LoVo (cell line): ENCODE results near the gene AKAP6.

Experiments used
- DNase-seq: peaks from one replicate; pipeline ENCODE4 v3.0.0-alpha.2; 2016; ENCODE audit warnings: low spot score

AKAP6 gene

DNA sequence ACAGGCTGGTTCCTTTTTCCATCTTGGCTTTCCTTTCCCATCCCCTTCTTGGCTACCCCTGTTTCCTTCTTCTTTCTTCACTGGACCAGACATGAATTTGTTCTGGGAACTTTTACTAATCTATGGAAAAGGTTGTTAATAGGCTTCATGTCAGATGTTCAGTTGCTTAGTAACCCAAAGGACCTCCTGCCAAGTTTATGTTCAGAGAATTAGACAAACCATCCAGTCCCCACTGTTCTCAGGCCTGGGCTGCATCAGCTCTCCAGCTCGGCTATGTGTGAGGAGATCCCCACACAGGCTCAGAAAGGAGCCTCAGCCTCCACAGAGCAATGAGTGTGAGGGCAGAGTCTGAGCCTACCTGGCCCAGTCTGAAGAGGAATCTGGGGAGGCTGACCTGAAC lies 78.0 kb downstream of the AKAP6 start:
- DNase-seq, result no peak

DNA sequence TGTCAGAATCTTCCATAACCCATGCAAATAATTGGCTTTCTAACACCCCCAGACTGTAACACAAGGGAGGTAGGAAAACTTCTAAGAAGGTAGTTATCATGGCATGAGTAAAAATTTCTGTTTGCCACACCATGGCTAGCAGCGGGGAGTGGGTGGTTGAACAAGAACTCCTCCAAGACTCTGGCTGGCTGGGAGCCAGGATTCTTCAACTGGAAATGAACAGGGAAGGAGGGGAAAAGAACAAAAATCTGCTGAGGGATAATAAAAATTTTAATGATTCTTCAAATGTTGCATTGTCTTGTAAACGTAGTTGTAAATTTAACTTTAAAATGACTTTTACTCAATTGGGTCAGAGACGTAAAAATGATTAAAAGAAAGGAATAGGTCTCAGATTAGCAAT lies 78.9 kb downstream of the AKAP6 start:
- no peak for DNase-seq

- DNase-seq, result no peak
Observed at GRCh38 chr14:32412103-32412502, 83.0 kb downstream of the AKAP6 start.

- DNase-seq, result no peak
Observed at GRCh38 chr14:32412532-32412931, 83.4 kb downstream of the AKAP6 start.

GRCh38 chr14:32413967-32414640 lies 85.0 kb downstream of the AKAP6 start:
- DNase-seq, result no peak

GRCh38 chr14:32414808-32415255 lies 85.7 kb downstream of the AKAP6 start:
- no peak for DNase-seq

DNA sequence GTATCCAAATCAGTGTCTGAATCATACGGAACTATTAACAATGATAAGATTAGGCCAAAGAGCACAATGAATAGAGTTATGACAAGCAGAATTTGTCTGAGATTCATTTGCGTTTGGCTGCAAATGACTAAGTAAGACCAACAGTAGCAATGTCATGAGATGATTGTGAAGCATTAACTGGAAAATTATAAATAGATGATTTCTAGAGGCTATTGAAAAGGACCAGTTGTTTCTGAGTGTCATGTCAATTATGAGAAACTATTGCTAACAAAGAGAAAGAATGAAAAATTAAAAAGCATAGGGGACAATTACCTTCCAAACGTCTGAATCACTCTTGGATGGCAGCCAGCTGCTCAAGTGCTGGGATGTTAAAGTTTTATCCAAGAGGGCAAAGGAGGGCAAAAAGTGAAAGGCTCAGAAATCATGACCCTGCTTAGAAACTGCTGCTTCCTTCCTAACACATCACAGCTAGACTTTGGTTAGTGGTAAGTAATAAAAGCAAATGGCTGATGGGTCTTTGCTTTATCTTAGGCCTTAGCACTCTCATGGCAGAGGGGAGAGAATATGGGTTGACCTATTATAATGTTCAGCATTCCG lies 89.0 kb downstream of the AKAP6 start:
- DNase-seq, result peak; percentile 83

GRCh38 chr14:32419429-32419828 lies 90.3 kb downstream of the AKAP6 start:
- no peak for DNase-seq

DNA sequence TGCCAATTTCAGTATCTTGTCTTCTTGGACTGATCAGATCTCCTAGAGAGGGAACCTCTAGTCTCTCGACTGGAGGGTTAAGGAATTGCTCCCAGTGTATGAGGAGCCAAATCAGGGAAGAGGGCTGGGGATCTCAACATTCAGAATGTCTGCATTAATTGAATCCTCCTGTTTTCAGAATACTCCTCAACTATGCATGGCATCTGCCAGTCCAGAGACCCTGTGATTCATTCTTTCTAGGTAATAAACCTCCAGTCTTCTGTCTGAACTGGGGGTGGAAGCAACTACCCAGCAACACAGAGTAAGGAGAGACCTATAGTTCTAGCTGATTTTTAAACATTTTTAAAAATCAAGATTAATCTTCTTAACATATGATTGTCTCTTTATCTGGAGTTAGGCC lies 92.7 kb downstream of the AKAP6 start:
- no peak for DNase-seq

- DNase-seq, result no peak
Observed at GRCh38 chr14:32422440-32422839, 93.3 kb downstream of the AKAP6 start.

DNA sequence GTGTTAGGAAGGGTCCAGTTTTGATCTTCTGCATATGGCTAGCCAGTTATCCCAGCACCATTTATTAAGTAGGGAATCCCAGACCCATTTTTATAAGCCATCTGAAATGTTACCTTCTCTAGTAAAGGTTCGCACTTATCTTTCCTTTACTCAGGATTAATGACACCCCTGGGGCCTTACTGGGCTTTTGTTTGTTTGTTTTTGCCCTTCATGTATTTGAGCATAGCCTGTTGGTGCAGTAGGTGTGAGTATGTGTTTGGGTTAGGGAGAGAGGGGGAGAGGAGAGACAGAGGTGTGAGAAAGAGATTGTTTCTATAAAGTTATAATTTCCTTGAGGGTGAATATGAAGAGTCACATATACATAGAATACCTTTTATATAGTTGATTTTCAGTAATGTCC lies 96.9 kb downstream of the AKAP6 start:
- DNase-seq, result no peak

DNA sequence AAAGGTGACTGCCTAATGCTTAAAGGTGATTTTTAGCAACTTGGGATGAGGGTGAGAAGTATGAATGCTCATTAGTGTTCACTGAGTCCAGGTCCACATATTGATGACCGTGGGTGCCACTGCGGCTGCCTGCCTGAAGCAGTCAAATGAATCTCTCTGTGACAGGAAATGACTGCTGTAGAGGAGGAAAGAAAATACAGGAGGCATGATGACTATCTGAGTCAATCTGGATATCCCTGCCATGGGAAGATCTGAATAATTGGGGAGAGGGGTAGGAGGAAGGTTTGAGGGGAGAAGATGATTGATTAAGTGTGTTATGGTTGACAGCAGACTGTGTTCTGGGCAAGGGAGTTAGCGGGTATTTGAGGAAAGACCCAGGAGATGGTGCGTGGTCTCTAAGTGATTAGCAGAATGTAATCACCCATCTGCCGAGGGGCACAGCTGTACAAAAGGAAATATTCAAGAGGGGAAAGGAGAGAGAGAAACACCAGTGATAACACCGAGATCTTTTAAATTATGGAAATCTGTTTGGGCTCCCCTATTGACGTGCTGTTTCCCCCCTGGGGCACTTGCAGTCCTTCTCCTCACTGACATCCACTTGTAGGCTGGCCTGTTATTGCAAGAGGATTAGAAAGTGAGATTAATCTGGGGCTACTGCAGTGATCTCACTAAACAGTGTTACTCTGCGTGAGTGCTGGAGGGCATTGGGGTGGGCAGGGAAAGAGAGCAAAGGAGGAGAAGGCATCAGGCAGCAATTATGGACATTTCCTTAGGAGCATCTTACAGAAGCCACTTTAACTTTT lies 97.7 kb downstream of the AKAP6 start:
- DNase-seq, result no peak

- no peak for DNase-seq
Observed at GRCh38 chr14:32427726-32428528, 98.8 kb downstream of the AKAP6 start.

- no peak for DNase-seq
Observed at GRCh38 chr14:32428875-32429274, 99.8 kb downstream of the AKAP6 start.

GRCh38 chr14:32430326-32430725 lies 101.2 kb downstream of the AKAP6 start:
- DNase-seq, result no peak

- no peak for DNase-seq
Observed at GRCh38 chr14:32432813-32433538, 103.9 kb downstream of the AKAP6 start.

DNA sequence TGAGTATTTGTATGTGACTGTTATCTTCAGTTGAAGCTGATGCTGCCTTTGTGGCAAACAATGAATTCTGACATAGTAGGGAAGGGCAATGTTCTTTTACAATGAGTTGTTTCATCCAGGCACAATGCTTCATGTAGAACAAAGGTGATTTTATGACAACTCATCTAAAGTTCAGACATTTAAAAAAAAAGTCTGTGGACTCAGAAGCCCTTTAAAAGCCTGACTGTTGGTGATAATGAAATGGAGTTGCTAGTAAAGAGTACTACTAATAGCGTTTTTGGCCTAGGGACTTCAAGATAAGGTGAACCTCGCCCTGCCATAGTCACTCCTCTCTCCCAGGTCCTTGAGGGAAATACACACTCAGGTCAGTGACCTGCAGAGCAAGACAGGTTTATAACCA lies 105.1 kb downstream of the AKAP6 start:
- peak; percentile 36 for DNase-seq

- no peak for DNase-seq
Observed at GRCh38 chr14:32434880-32435279, 105.8 kb downstream of the AKAP6 start.

DNA sequence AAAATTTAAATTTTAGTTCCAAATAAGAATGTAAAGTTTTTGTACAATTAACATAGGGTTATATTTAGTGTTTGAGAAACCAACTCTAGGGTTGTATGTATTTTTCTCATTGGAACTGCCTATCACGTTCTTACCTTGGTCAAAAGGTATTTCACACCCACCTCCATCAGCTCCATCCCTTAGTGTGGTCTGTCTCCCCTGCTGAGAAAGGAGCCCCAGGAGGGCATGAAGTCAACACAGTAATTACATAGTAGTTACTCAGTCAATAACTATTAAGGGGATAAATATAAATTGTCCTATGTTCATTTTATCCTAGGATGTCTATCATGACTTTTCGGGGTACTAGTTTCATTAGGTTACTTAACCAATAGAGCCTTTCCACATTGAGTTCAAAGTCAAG lies 106.3 kb downstream of the AKAP6 start:
- no peak for DNase-seq

GRCh38 chr14:32436993-32437392 lies 107.9 kb downstream of the AKAP6 start:
- DNase-seq, result no peak

DNA sequence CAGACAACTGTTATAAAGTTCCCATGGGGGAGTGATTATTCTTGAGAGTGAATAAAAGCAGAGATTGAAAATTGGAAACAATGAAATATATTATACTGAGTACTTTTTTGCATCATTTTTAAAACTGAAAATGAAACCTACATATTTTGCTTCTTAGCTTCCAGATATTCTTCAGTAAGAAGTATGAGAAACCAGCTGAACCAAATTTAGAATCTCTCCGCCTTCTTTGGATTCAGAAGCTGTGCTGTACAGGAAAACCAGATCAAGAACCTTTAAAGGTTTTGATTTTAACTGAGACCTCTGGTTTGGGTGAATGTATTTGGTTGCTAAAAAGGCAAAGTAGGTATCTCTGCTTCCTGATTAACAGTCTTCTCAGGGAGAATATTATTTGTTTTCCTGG lies 109.4 kb downstream of the AKAP6 start:
- DNase-seq, result no peak
